AG04449 (cell line): ENCODE measurements around the gene PIGU.

ENCODE experiments used
- CTCF ChIA-PET: fragments of 350-600 bp; formaldehyde crosslinking; extraction: SDS; loops from one replicate; lab custom pipeline; 2021; ENCODE audit warnings: antibody characterized with exemption; lab: Yijun Ruan, JAX
- POLR2A ChIA-PET: fragments of 400-600, 350-600 bp; formaldehyde crosslinking; extraction: SDS; loops from one replicate; lab custom pipeline; 2020; ENCODE audit warnings: antibody characterized with exemption, inconsistent platforms; lab: Yijun Ruan, JAX
- DNase-seq: peaks from one replicate; pipeline ENCODE4 v3.0.0-alpha.2; 2010; ENCODE audit warnings: low read depth, low spot score
- H3K4me3 ChIP-seq: 2 replicates; pipeline ENCODE4 v1.5.1; 2011; ENCODE audit warnings: low read depth, mild to moderate bottlenecking, control low read depth, low read length
- TF ChIP-seq, protein P1 (sequence below): IDR thresholded peaks from one replicate; pipeline ENCODE4 v1.5.1; 2011; ENCODE audit warnings: mild to moderate bottlenecking, moderate library complexity, low read length, control low read depth, inconsistent platforms; ENCODE audit not compliant: insufficient read depth; ENCODE audit errors: missing control alignments

Gene PIGU

GRCh38 chr20:34706912-34707784 lies 30.3 kb upstream of the PIGU start:
- POLR2A ChIA-PET = no interaction called here
- H3K4me3 ChIP-seq = no peak overlapping the region
- no peak for DNase-seq
- TF ChIP-seq, protein P1, sequence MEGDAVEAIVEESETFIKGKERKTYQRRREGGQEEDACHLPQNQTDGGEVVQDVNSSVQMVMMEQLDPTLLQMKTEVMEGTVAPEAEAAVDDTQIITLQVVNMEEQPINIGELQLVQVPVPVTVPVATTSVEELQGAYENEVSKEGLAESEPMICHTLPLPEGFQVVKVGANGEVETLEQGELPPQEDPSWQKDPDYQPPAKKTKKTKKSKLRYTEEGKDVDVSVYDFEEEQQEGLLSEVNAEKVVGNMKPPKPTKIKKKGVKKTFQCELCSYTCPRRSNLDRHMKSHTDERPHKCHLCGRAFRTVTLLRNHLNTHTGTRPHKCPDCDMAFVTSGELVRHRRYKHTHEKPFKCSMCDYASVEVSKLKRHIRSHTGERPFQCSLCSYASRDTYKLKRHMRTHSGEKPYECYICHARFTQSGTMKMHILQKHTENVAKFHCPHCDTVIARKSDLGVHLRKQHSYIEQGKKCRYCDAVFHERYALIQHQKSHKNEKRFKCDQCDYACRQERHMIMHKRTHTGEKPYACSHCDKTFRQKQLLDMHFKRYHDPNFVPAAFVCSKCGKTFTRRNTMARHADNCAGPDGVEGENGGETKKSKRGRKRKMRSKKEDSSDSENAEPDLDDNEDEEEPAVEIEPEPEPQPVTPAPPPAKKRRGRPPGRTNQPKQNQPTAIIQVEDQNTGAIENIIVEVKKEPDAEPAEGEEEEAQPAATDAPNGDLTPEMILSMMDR = no peak
- CTCF ChIA-PET = interaction anchor here (0.7 to 7.2 kb wide), 12 partner anchors 10 to 411 kb away, joined by 3 to 32 read pairs (median 5); partner anchors contain the start of genes DYNLRB1 and MAP1LC3A

DNA sequence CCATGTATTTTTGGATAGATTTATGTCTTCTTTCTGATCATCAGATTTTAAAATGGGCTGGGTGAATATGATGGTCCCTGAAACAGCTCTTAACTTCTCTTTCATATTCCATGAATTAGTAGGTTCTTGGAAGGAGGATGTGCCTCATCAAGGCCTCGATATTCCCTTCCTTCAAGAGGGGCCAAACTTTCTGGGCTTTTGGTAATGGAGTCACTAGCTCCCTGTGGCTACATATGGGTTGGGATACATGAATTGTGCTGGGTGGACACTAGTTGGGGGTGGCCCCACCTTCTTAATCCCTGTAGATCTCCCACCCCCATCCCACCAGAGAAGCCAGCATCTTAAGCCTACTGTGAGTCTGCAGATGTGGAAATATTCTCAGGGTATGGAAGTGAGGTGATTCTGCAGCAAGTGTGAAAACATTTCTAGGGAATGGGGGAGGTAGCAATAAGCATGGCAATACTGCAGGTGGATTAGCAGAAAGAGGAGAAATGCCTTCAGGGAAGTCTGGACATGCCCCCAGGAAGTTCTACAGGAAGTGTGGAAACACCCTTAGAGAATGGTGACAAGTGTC lies 29.5 kb upstream of the PIGU start:
- TF ChIP-seq, protein P1 = no peak
- H3K4me3 ChIP-seq = no peak overlapping the region
- ChIA-PET POLR2A (no interaction called here), CTCF (interaction anchor here (1.0 to 7.2 kb wide), 6 partner anchors 9 to 395 kb away, joined by 3 to 32 read pairs (median 4); no protein-coding TSS in a partner anchor)
- DNase-seq = no peak

DNA sequence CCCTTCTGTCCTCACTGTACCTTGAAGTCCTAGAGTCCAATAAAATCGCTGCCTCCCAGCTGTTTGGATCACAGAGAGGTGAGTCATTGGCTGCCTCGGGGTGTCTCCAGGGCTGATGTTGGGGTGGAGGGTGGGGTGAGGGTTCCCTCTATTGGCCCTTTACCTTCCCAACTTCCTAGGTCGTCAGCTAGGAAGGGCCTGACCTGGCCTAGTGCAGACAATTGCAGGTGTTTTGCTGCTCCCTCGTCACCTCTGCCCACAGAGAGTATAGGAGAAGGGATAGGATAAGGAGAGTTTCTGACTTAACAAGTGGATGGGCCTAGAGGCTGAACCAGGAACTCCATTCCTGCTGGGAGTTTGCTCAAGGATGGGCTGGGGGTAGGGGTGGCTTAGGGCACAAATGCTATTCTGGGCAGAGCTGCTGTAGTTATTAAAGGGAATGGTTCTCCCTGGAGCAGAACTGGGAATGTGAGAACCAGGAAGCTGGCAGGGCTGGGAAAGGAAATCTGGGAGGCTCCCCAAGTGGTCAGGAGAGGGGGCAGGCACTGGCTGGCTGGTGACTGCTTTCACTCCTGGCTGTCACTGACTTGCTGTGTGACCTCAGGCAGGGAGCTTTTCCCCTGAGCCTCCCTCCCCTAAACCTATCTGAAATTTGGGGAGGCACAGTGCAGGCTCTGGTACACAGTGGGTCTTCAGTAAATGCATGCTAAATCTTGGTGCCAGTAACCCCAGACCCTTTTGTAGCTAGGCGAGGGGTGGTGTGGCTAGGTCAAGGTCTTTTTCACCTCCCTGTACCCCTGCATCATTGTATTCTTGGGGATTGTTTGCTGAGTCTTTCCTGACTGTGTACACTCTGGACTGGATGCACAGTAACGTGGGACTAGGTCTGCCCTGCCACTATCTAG lies 28.8 kb upstream of the PIGU start:
- POLR2A ChIA-PET = no interaction called here
- DNase-seq = no peak
- CTCF ChIA-PET = interaction anchor here (1.0 to 7.2 kb wide), 7 partner anchors 9 to 394 kb away, joined by 3 to 32 read pairs (median 4); no protein-coding TSS in a partner anchor
- peak overlapping the region; percentile 81; the same call in 1 of the 2 replicates for H3K4me3 ChIP-seq
- TF ChIP-seq, protein P1 = peak; percentile 9

GRCh38 chr20:34705008-34705396 lies 28.1 kb upstream of the PIGU start:
- DNase-seq = no peak
- POLR2A ChIA-PET = no interaction called here
- H3K4me3 ChIP-seq = peak overlapping the region; percentile 81
- TF ChIP-seq, protein P1 = no peak
- CTCF ChIA-PET = interaction anchor here (1.7 to 7.2 kb wide), 4 partner anchors 10 to 393 kb away, joined by 4 to 32 read pairs (median 11); no protein-coding TSS in a partner anchor

DNA sequence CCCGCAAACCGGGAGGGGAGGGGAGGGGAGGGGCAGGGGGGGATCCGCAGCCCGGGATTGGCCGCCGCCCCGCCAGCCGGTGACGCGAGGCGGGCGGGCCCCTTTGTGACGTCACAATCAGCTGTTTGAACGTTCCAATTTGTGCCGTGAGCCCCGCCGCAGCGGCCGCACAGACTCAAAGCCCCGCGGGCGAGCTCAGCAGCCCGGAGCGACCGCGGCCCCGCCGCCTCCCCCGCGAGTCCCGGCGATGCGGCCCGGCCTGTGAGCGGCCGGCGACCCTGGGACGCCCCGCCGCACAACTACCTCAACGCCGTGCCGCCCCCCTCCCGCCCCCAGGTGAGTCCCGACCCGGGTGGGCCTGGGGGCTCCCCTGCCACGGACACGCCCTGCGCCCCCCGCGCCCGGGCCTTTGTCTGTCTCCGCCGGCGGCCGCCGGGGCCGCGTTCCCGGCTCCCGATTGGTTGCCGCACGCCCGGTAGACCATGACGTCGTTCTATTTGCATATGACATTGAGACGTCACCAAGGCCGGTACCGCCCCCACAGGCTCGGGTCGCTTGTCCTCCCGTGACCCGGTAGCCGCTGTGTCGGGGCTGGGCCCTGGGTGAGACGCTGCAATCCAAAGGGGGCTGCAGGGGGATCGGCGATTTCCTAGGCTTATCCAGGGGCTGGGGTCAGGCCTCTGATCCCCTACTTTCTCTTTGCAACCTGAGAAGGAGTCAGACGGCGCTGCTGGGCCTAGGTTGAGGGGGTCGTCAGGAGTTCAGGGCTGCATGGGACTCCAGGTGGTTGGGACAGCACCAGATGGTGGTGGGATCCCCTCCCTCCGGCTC lies 27.5 kb upstream of the PIGU start, which contains the start of gene TP53INP2:
Gene TP53INP2 (plus strand): TSS at position 168 of the 831 bp plus-strand sequence. CDS start 4,396 bp downstream, outside the sequence.
- TF ChIP-seq, protein P1 = no peak
- CTCF ChIA-PET = interaction anchor here (1.7 to 7.2 kb wide), 3 partner anchors 9 to 393 kb away, joined by 4 to 32 read pairs (median 17); no protein-coding TSS in a partner anchor
- H3K4me3 ChIP-seq = peak within 1 kb of the TSS; percentile 81
- POLR2A ChIA-PET = interaction anchor here (0.6 to 1.6 kb wide), 3 partner anchors 35 to 332 kb away, joined by 3 to 5 read pairs (median 3); partner anchors contain the start of gene MAP1LC3A
- peak; percentile 45 for DNase-seq
